HEK293T (cell line): ENCODE data around the gene CD40.

ENCODE experiments used
- BHLHE40 ChIP-seq: fragments of 450-650 bp; IDR thresholded peaks from 2 replicates; pipeline ENCODE4 v1.6.1; 2016; ENCODE audit warnings: mild to moderate bottlenecking, moderate library complexity, borderline replicate concordance
- CTBP1 ChIP-seq: fragments of 450-650 bp; IDR thresholded peaks from 2 replicates; pipeline ENCODE4 v1.6.1; 2016; ENCODE audit warnings: borderline replicate concordance
- FOXM1 ChIP-seq: fragments of 450-650 bp; IDR thresholded peaks from 2 replicates; pipeline ENCODE4 v1.6.1; 2017; ENCODE audit warnings: mild to moderate bottlenecking, borderline replicate concordance
- LEF1 ChIP-seq: fragments of 450-650 bp; IDR thresholded peaks from 2 replicates; pipeline ENCODE4 v1.6.1; 2017; ENCODE audit warnings: mild to moderate bottlenecking, borderline replicate concordance
- NFRKB ChIP-seq: fragments of 450-650 bp; IDR thresholded peaks from 2 replicates; pipeline ENCODE4 v1.6.1; 2016; ENCODE audit warnings: mild to moderate bottlenecking, moderate library complexity
- PKNOX1 ChIP-seq: fragments of 450-650 bp; IDR thresholded peaks from 2 replicates; pipeline ENCODE4 v1.6.1; 2016
- SP1 ChIP-seq: fragments of 450-650 bp; IDR thresholded peaks from 2 replicates; pipeline ENCODE4 v1.6.1; 2017
- SUZ12 ChIP-seq: fragments of 450-650 bp; IDR thresholded peaks from 2 replicates; pipeline ENCODE4 v1.6.1; 2016; ENCODE audit warnings: mild to moderate bottlenecking
- TARDBP ChIP-seq: fragments of 450-650 bp; IDR thresholded peaks from 2 replicates; pipeline ENCODE4 v1.6.1; 2016

- TF ChIP-seq SP1 (no peak), CTBP1 (no peak), TARDBP (no peak), PKNOX1 (no peak), BHLHE40 (no peak), LEF1 (no peak), NFRKB (no peak), FOXM1 (no peak), SUZ12 (no peak)
These were observed 1.4 kb downstream of the CD40 start for GRCh38 chr20:46119547-46119946.
